ENCODE results near the gene SMAGP.

SMAGP gene

GRCh38 chr12:51242876-51243275 is 27.3 kb downstream of the SMAGP start:
- H3K79me2 ChIP-seq = no peaks in the 10 kb centered on the region
- no peaks in the 10 kb centered on the region for H3K27me3 ChIP-seq (ENCODE audit: control insufficient read depth, insufficient read depth, low read length)
- H3K9me3 ChIP-seq (ENCODE audit: control insufficient read depth, low read length) = no peaks in the 10 kb centered on the region
- H3K27ac ChIP-seq = no peak overlapping the region
- no peak overlapping the region for H3K4me3 ChIP-seq (ENCODE audit: low read depth, low read length)
- no peak overlapping the region for H3K9ac ChIP-seq
- peaks cover 17% of the 10 kb centered on the region for H3K4me1 ChIP-seq
- no peak overlapping the region for H3K4me2 ChIP-seq (ENCODE audit: low read length)
- TF ChIP-seq CTCF (IDR thresholded peaks at IDR 0.05) = no peak
- no peak overlapping the region for H2AFZ ChIP-seq
- H3K36me3 ChIP-seq (ENCODE audit: control insufficient read depth, insufficient read depth, low read length) = no peaks in the 10 kb centered on the region

DNA sequence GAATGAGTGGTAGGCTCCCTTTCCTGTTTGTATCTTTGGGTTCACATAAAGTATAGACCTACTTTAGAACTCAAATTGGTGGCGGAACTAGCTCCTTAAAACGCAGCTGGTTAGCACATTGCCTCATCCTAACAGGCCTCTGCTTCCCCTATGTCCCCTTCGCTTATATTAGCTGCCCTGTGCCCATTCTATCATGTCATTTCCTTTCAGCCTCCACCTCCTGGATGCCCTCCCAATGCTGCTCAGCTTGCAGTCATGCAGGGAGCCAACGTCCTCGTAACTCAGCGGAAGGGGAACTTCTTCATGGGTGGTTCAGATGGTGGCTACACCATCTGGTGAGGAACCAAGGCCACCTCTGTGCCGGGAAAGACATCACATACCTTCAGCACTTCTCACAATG is 28.1 kb downstream of the SMAGP start:
- H3K27ac ChIP-seq = no peak overlapping the region
- peaks cover 18% of the 10 kb centered on the region for H3K4me1 ChIP-seq
- H3K79me2 ChIP-seq = no peaks in the 10 kb centered on the region
- TF ChIP-seq CTCF (IDR thresholded peaks at IDR 0.05) = no peak
- H3K9me3 ChIP-seq (ENCODE audit: control insufficient read depth, low read length) = no peaks in the 10 kb centered on the region
- H3K9ac ChIP-seq = no peak overlapping the region
- H3K4me3 ChIP-seq (ENCODE audit: low read depth, low read length) = no peak overlapping the region
- H3K27me3 ChIP-seq (ENCODE audit: control insufficient read depth, insufficient read depth, low read length) = no peaks in the 10 kb centered on the region
- H3K36me3 ChIP-seq (ENCODE audit: control insufficient read depth, insufficient read depth, low read length) = no peaks in the 10 kb centered on the region
- H2AFZ ChIP-seq = no peak overlapping the region
- no peak overlapping the region for H3K4me2 ChIP-seq (ENCODE audit: low read length)

GRCh38 chr12:51240971-51241370 is 29.2 kb downstream of the SMAGP start:
- H3K9ac ChIP-seq = no peak overlapping the region
- TF ChIP-seq CTCF (IDR thresholded peaks at IDR 0.05) = no peak
- H3K27ac ChIP-seq = peak overlapping the region; percentile 13
- no peaks in the 10 kb centered on the region for H3K79me2 ChIP-seq
- no peak overlapping the region for H2AFZ ChIP-seq
- no peaks in the 10 kb centered on the region for H3K27me3 ChIP-seq (ENCODE audit: control insufficient read depth, insufficient read depth, low read length)
- no peak overlapping the region for H3K4me2 ChIP-seq (ENCODE audit: low read length)
- H3K4me1 ChIP-seq = peaks cover 18% of the 10 kb centered on the region
- H3K9me3 ChIP-seq (ENCODE audit: control insufficient read depth, low read length) = no peaks in the 10 kb centered on the region
- H3K4me3 ChIP-seq (ENCODE audit: low read depth, low read length) = no peak overlapping the region
- no peaks in the 10 kb centered on the region for H3K36me3 ChIP-seq (ENCODE audit: control insufficient read depth, insufficient read depth, low read length)

- peak; percentile 9 for TF ChIP-seq CTCF (IDR thresholded peaks at IDR 0.05)
- peak within 1 kb of the TSS; percentile 81 for H3K4me2 ChIP-seq (ENCODE audit: low read length)
- no peaks in the 10 kb centered on the region for H3K36me3 ChIP-seq (ENCODE audit: control insufficient read depth, insufficient read depth, low read length)
- peak within 1 kb of the TSS; percentile 77 for H2AFZ ChIP-seq
- H3K27ac ChIP-seq = peak within 1 kb of the TSS; percentile 97
- H3K27me3 ChIP-seq (ENCODE audit: control insufficient read depth, insufficient read depth, low read length) = no peaks in the 10 kb centered on the region
- no peaks in the 10 kb centered on the region for H3K79me2 ChIP-seq
- H3K9ac ChIP-seq = peak within 1 kb of the TSS; percentile 99
- H3K9me3 ChIP-seq (ENCODE audit: control insufficient read depth, low read length) = no peaks in the 10 kb centered on the region
- peaks cover 18% of the 10 kb centered on the region for H3K4me1 ChIP-seq
- H3K4me3 ChIP-seq (ENCODE audit: low read depth, low read length) = peak within 1 kb of the TSS; percentile 100
These were observed 31.5 kb downstream of the SMAGP start, which contains the start of gene DAZAP2 for GRCh38 chr12:51238510-51239334. TSS of gene DAZAP2 (plus strand) at chr12:51238826. CDS start at chr12:51238908, 82 bp downstream.

All from parathyroid adenoma (tissue), 2 donors.